ENCODE results near the gene ETV6.

DNA sequence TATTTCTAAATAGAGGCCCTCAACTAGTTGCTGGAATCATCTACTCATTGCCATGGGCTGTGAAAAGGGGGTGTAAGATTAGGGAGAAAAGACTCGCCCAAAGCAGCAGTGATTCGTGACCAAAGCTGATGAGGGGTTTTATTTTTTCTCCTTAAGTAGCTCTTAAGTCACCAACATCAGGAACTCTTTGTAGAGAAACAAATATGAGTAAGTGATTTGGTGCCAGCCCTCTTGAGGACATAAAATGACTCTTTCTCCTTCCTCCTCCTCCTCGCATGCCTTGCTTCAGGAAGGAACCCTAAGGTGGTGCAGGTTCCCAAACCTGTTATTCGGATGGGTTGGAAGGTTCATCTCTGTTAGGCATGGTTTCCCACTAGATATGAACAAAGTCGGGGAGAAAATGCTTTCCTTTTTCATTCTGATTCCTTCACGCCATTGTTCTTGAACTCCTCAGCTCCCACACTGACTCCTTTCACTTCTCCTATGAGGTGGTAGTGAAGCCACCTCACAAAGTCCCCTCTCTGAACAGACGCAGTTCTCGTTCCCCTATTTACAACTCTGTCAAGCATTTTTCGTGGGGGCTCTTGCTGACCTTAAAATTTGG is 113.4 kb downstream of the ETV6 start:
- TF ChIP-seq ZNF274 (IDR thresholded peaks at IDR 0.05; ENCODE audit: low read depth, low read length) (no peak), YY1 (IDR thresholded peaks at IDR 0.05; ENCODE audit: insufficient read depth, insufficient read length) (no peak), SUZ12 (IDR thresholded peaks at IDR 0.05; ENCODE audit: extremely low read depth, insufficient read depth, insufficient read length) (no peak)
